MV-4-11 (cell line): ENCODE data around the gene SLC1A3.

Source experiments
- DNase-seq: peaks from one replicate; lab custom pipeline; 2025; lab: John Stamatoyannopoulos, UW

SLC1A3 gene

DNA sequence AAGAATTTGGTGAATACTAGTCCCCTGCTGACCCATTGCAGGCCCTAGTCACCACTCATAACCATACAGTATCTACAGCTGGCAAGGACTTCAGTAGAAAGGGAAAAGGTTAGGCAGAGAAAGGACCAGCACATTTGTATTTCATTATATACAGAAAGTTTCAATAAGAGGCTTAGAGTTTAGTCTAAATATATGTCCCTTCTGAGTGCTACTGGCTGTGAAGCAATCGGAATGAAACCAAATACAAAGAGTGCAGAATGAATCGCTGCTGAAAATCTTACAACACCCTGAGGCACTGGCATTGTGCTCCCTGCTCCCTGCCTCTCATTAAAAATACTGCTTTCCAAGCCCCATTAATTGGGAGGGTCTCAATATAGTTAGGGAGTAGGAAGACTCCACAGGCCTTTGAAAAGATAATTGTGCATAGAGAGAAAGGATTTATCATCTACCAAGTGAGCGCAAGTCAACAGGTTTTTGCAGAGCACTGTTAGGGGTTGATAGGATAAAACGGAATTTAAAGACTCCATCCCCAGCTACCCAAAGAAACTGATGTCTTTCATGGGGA lies 110.8 kb downstream of the SLC1A3 start:
- DNase-seq, result no peak

DNA sequence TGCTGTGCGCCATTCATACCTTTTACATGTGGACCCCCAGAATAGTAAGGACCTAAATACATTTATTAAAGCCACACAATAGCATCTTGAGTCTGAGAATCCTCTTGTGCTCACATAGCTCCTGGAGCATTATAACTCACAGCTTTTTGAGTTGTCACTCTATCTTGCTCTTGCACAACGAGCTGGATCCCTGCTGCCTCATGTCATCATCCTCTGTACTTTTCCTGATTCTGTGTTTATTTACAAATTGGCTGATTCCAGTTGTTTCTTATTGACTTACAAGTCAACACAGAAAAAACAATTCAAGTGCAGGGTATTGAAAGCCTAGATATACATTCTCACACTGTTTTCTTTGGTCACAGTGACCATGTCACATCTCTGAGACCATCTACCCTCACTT lies 112.9 kb downstream of the SLC1A3 start:
- DNase-seq, result no peak

DNA sequence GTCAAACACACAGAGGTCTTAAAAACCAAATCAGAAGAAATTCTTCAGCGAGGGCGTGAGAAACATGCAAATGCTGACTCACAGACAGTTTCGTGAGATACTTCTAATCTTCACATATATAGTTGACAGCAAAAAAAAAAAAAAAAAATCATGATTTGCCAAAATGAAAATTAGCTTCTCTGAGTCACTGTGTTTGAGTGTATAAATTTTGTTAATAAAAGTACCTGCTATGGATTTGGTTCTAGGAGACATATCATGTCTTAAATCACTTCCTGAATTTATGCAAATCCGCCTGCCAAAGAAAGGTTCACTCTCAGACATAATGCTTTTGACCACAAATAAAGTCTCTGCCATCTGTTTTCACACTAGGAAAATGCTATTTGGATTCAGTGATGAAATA lies 114.3 kb downstream of the SLC1A3 start:
- no peak for DNase-seq

DNA sequence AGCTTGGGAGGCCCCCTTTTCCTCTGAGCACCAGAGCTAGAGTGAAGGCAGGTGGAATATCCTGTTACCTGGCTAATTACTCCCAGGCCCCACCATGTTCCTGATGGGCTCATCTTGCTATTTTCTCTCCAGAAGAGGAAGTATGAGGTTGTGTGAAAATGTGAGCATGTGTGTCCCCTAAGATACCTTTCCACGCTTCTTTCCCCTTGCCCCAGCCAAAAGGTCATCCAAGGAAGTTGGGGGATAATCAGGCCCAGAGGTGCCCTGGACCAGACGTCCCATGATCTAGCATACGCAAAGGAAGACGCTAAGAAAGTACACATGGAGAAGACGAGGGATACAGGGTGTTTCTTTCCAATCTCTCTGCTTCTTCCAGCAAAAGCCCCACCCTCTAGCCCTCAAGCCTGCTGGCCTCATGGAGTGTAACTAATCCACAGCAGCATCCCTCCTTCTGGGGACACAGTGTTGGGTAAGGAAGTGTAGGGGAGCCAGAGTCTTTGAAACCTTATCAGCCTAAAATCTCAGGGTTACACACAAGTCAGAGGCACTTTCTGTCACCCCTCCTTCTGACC lies 115.3 kb downstream of the SLC1A3 start:
- no peak for DNase-seq

DNA sequence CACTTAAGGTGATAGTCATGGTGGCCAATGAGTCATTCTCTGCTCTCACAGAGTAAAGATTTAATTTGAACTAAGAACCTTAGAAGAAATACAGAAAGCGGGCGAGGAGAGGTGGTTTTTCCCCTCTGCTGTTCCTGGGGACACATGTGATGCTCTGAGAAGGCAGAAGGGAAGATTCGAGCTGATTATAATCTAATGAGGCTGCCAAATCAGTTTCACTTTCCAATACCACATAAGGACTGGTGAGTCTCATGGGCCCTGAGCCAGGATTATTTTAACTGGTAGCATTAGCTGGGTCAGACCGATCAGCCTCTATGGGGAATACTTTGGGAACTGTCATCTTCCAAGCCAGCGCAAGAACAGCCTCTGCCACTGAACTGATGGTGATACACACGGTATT lies 116.5 kb downstream of the SLC1A3 start:
- DNase-seq, result no peak

DNA sequence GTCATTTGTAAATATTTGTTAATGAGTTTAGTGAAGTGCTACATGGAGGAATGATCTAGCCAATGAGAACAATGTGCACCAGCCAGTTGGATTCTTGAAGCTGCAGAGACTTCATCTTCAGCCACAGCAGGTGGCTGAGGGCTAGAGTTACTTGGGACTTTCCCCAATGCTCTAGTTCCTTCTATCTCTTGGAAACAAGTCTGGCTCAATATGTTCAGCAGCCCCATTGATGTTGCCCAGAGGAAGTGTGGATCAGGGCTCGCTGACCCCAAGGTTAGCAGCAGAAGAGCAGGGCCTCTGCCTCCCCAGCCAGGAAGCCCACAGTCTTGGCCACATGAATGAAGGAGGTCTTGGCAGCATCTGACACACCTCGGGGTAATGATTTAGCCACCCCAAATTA lies 117.5 kb downstream of the SLC1A3 start:
- peak; percentile 59 for DNase-seq

DNA sequence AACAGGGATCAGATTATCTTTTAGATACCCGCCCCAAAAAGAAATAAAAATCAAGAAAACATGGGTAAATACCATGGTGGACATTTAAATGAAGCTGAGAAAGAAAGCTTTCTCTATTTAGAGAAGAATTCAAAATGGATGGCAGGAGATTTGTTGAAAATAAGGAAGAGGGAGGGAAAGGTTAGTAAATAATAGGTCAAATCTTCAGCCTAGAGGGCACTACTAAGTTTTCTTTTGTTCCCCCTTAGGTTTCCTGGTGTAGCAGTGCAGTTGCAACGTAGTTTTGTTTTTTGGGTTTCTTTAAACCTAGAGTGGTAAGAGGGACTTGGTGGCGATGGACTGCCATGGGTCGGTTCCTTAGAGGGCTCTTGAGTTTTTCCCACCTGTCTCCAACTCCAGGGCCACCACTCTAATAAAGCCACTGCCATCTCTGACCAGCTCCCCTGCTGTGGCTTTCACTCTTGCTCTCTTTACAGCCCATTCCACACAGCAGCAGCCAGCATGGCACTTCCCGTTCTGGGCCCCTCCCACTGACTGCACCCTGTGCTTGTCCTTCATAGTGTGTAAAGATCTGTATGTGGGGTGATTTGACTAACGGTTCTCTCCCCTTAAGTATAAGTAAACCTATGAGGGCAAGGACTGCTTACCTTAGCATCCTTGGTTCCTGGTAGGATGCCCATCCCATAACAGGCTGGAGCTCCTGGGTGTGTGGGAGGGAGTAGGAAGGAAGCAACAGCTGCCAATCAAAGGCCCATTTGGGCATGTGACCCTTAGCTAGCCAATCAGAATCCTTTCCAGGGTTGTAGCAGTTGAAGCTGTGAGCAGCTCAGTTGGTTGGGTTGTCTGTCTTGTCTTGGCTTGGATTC lies 118.3 kb downstream of the SLC1A3 start:
- peak; percentile 95 for DNase-seq

DNA sequence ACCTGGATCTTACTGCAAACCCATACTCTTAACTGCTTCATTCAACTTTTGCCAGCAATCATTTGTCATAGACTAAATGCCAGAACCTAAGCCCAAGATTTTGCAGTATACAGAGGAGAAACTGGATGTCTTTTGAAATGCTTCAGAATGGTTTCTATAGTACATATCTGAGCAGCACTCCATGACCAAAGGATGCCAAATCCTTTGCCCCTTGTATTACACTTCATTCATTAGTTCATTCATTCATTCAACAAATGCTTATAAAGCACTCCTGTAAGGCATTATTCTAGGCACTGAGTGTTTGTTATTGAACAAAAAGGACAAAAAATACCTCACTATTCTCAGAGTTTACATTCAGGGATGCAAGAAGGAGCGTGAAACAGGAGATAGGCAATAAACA lies 119.9 kb downstream of the SLC1A3 start:
- DNase-seq, result no peak

DNA sequence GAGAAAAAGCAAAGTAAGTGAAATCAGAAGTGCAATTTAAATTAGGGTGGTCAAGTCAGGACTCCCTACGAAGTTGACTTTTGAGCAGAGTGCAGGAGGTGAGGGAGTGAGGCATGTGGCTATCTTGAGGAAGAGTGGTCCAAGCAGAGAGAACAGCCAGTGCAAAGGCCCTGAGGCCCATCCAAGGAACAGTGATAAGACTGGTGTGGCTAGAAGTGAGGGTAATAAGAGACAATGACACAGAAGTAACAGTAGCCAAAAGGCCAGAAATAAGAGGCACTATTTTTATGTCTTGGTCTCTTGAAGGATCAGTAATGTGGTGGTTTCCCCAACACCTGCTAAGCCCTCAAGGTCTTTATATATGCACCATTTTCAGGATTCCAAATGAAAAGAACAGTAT lies 120.4 kb downstream of the SLC1A3 start:
- DNase-seq, result no peak

DNA sequence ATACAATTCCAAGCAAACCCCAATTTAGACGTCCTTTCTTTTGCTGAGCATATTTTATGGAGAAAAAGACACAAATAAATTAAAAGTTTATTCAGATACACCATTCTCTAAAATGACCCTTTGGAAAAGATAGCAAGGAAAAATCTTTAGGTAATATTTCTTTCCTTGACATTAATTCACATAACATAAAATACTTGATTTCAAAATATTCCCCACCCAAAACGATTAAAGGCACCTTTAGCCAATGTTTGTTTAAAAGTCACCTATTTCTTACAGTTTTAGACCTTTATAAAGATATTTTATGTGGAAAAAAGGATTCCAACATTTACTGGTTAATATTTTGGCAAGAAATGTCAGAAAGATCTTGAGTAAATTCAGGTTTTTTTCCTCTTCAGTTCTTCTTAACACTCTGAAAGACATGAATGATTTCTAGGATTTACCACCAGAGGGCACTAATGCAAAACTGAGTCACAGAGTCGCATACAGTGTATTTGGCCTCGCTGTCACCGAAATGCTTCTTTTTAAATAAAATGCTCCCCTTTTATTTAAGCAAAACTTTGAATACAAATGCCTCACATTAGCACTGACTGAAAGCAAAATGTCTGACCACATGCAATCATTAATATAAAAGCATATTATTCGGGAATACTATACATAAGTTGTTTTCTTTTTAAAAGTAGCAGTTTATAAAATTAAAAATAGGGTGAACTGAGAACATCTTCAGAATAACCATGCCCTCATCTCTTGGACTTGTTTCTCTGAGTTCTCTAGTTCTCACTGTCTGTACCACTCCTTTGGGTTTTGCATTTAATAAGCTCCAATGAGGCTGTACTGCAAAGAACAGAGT lies 122.5 kb downstream of the SLC1A3 start:
- peak; percentile 63 for DNase-seq

DNA sequence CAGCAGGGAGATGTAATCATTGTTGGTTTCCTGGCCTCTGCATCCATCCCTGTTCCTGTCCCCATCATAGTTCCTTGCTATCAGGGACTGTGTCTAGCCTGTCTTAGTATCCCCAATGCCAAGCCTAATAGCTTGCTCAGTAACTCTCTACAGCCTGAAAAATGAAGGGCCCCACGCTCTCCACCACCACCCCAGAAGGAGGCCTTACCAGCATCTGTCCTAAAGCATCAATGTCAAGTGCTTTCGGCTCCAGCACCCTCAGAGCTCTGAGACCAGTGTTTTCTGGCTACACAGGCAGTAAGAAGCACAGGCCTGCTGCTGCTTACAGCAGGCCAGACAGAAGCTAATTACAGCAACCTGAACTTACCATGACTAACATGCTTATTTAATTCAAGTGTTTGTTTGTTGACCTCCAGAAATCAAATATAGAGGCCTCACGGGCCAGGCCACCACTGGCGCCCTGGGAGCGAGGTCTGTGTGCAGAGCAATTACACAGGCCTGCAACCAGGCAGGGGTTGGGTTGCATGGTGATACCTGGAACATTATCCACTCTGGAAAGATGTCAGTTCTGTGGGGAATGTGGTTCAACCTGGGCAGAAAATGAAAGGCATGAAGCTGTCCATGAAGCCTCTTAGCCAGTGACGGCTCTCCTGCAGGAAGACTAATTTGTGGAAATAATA lies 124.3 kb downstream of the SLC1A3 start:
- DNase-seq, result no peak

DNA sequence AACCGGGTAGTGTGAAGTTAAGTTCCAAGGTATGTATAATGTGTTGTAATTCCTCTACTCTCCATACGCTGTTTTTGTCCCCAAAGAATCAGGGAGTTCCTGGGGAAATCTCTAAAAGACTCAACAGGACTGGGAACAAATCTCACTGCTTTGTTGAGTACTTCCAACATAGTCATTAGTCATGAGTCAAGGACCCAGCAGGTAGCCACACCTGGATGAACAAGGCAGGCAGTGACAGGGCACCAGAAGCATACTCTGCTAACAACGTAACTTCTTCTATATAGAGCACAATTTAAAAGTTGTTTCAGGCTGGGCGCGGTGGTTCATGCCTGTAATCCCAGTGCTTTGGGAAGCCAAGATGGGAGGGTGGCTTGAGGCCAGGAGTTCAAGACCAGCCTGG lies 126.8 kb downstream of the SLC1A3 start:
- no peak for DNase-seq

DNA sequence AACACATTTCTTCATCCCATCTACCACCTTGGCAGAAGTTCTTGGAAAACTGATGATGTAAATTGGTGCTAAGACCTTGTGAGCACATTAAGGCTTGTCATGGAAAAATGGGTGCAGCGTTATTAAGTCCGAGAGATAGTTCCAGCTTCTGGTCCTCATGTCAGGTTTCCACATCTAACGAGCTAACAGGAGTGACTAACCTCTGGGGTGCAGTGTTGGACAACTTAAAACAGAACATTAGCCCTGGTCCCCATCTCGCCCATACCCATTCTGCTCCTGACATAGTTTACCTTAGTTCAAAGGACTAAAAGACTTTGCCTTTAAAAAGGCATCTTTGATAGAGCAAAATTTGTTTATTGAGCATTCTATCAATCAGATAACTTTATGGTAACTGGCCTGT lies 128.0 kb downstream of the SLC1A3 start:
- no peak for DNase-seq

DNA sequence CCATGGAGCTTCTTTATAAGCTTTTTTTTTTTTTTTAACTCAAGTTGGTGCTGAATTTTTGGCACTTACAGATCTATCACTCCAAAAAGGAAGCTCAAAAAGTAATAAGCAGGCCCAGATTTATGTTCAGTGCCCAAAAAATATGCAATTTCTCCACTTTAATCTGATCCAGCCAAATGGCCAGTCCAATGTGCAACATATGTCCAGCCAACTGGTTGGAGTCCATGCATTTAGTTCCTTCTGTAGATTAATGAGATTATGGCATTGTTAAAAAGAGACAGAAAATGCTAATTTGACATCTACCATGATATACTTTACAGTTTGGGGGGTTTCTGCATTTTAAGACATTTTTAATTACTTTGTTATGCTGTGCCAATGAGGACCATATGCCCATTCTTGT lies 129.5 kb downstream of the SLC1A3 start:
- DNase-seq, result no peak
